K562 (cell line): ENCODE data around the gene EDDM3A. TPM values are rescaled to one million over a fixed set of nuclear protein-coding genes. Genes with fewer than 3 reads are reported as not detected.

Experiments used
- ATAC-seq: fragments of 200-7000 bp; cut with Tn5 transposase; 3 replicates; pipeline ENCODE4 v1.9.1; 2020; ENCODE audit warnings: moderate library complexity
- BruUV-seq: library from RNA; stranded (reverse); fragments of 400-500 nt; replicated peaks from 2 replicates; lab custom pipeline; 2021; lab: Mats Ljungman, UMichigan
- CTCF ChIA-PET: fragments of 300-600 bp; formaldehyde crosslinking; extraction: SDS; loops from one replicate; lab custom pipeline; 2021; ENCODE audit warnings: low intra/inter-chr PET ratio; lab: Yijun Ruan, JAX
- POLR2A ChIA-PET: fragments of 300-600, 350-650 bp; sonication (Branson Sonifier 250); formaldehyde crosslinking; extraction: SDS; loops from one replicate; lab custom pipeline; 2021; ENCODE audit warnings: antibody characterized with exemption, inconsistent platforms; lab: Yijun Ruan, JAX
- DNase-seq, 4 experiments: peaks; one replicate each; pipeline versions ENCODE4 v3.0.0 to v3.0.0-alpha.2; 2011 to 2018; ENCODE audit warnings: low spot score in 3 of 4, mixed read lengths in 3 of 4; ENCODE audit errors: extremely low read depth in 1 of 4
- FAIRE-seq: peaks from 2 replicates; lab custom pipeline; 2011; peaks lifted over from hg19 to GRCh38; lab: Jason Lieb, UNC
- H2AFZ ChIP-seq: 2 replicates; pipeline ENCODE4 v1.6.0; 2011; ENCODE audit warnings: low read depth, low read length, control low read depth, inconsistent platforms
- H3K27ac ChIP-seq: fragments of 200-600 bp; 3 replicates; pipeline ENCODE4 v1.8.0; 2011; ENCODE audit warnings: low read depth, mild to moderate bottlenecking, control low read depth, inconsistent platforms, low read length, moderate library complexity, mixed read lengths; ENCODE audit errors: extremely low read depth
- H3K27me3 ChIP-seq, 2 experiments: fragments of 300-600 bp in 1 of 2; 2 replicates in 1 of 2; 3 replicates in 1 of 2; pipeline versions ENCODE4 v1.6.0 to v1.8.0; 2011; ENCODE audit warnings: inconsistent platforms in 2 of 2, low read length in 2 of 2, mild to moderate bottlenecking in 1 of 2, mixed read lengths in 1 of 2, moderate library complexity in 1 of 2; ENCODE audit not compliant: control insufficient read depth in 2 of 2, insufficient read depth in 2 of 2
- H3K36me3 ChIP-seq: fragments of 300-600 bp; 3 replicates; pipeline ENCODE4 v1.8.0; 2011; ENCODE audit warnings: mild to moderate bottlenecking, low read length, inconsistent platforms; ENCODE audit not compliant: control insufficient read depth, insufficient read depth
- H3K4me1 ChIP-seq, 2 experiments: fragments of 200-600 bp in 1 of 2; replicated peaks in 1 of 2; 2 replicates in 1 of 2; 3 replicates in 1 of 2; pipeline versions ENCODE4 v1.5.1 to v1.8.0; 2011; ENCODE audit warnings: inconsistent platforms in 2 of 2, low read length in 2 of 2, mild to moderate bottlenecking in 1 of 2, mixed read lengths in 1 of 2, moderate library complexity in 1 of 2; ENCODE audit not compliant: control insufficient read depth in 2 of 2, insufficient read depth in 2 of 2
- H3K4me2 ChIP-seq: 2 replicates; pipeline ENCODE4 v1.6.1; 2011; ENCODE audit warnings: low read length, control low read depth, inconsistent platforms, mixed read lengths; ENCODE audit not compliant: insufficient read depth
- H3K4me3 ChIP-seq: fragments of 200-600 bp; sonication (generic), shearing (Covaris generic); 2 replicates; pipeline ENCODE4 v1.5.1; 2016; ENCODE audit warnings: control low read depth, inconsistent platforms
- H3K79me2 ChIP-seq: fragments of 200-600 bp; 3 replicates; pipeline ENCODE4 v1.8.0; 2011; ENCODE audit warnings: low read length, inconsistent platforms; ENCODE audit not compliant: control insufficient read depth, insufficient read depth
- H3K9ac ChIP-seq, 2 experiments: 2 replicates each; pipeline versions ENCODE4 v1.6.0 to v1.6.1; 2011; ENCODE audit warnings: low read depth in 2 of 2, low read length in 2 of 2, control low read depth in 1 of 2, inconsistent platforms in 1 of 2, mild to moderate bottlenecking in 1 of 2, mixed read lengths in 1 of 2; ENCODE audit not compliant: insufficient read depth in 1 of 2
- H3K9me1 ChIP-seq: one replicate; pipeline ENCODE4 v1.6.0; 2011; ENCODE audit warnings: inconsistent platforms, mild to moderate bottlenecking, low read length, moderate library complexity; ENCODE audit not compliant: control insufficient read depth, insufficient read depth
- H3K9me3 ChIP-seq: replicated peaks from 2 replicates; pipeline ENCODE4 v1.5.1; 2011; ENCODE audit warnings: low read depth, low read length, inconsistent platforms; ENCODE audit not compliant: control insufficient read depth, insufficient read depth
- H4K20me1 ChIP-seq: replicated peaks from 2 replicates; pipeline ENCODE4 v1.6.1; 2011; ENCODE audit warnings: low read length, inconsistent platforms, mixed read lengths; ENCODE audit not compliant: control insufficient read depth, insufficient read depth
- CBX3 ChIP-seq, 2 experiments: IDR thresholded peaks; 1 replicate in 1 of 2; 2 replicates in 1 of 2; pipeline ENCODE4 v1.6.1; 2012; ENCODE audit warnings: inconsistent platforms in 2 of 2, low read length in 2 of 2, borderline replicate concordance in 1 of 2, control low read depth in 1 of 2
- EP300 ChIP-seq: IDR thresholded peaks from 2 replicates; pipeline ENCODE4 v1.6.1; 2012; ENCODE audit warnings: low read length, improper control_type of control experiment
- FOXA3 ChIP-seq, 2 experiments: fragments of 450-650 bp in 1 of 2; sonication (generic) in 1 of 2; formaldehyde crosslinking; IDR thresholded peaks in 1 of 2; conservative IDR thresholded peaks in 1 of 2; 2 replicates each; pipeline versions ENCODE4 v1.4.0 to v1.8.0; 2020 to 2022; ENCODE audit warnings: mild to moderate bottlenecking in 2 of 2, missing genetic modification reagents in 1 of 2
- KLF13 ChIP-seq: fragments of 450-650 bp; IDR thresholded peaks from 2 replicates; pipeline ENCODE4 v1.6.1; 2016; ENCODE audit warnings: missing genetic modification characterization, low read depth, mild to moderate bottlenecking, missing compliant biosample characterization, moderate library complexity, borderline replicate concordance
- MAFG ChIP-seq: fragments of 450-650 bp; conservative IDR thresholded peaks from 2 replicates; pipeline ENCODE4 v1.6.1; 2016; ENCODE audit warnings: missing genetic modification characterization, missing compliant biosample characterization
- MEF2A ChIP-seq: IDR thresholded peaks from 2 replicates; pipeline ENCODE4 v1.6.1; 2011; ENCODE audit warnings: low read depth, mild to moderate bottlenecking, low read length, moderate library complexity; ENCODE audit not compliant: control insufficient read depth
- POU5F1 ChIP-seq: fragments of 150-350 bp; IDR thresholded peaks from 2 replicates; pipeline ENCODE4 v1.6.1; 2014; ENCODE audit warnings: borderline replicate concordance, low read length, low read depth, mild to moderate bottlenecking; ENCODE audit not compliant: partially characterized antibody
- SMARCC2 ChIP-seq: fragments of 450-650 bp; IDR thresholded peaks from 2 replicates; pipeline ENCODE4 v1.6.1; 2017; ENCODE audit warnings: antibody characterized with exemption, moderate library complexity, mild to moderate bottlenecking, low read depth
- SREBF1 ChIP-seq: fragments of 150-350 bp; IDR thresholded peaks from 2 replicates; pipeline ENCODE4 v1.6.1; 2014; ENCODE audit warnings: antibody characterized with exemption, low read depth, low read length, borderline replicate concordance
- TOE1 ChIP-seq, 2 experiments: fragments of 450-650 bp in 1 of 2; sonication (generic) in 1 of 2; formaldehyde crosslinking in 1 of 2; IDR thresholded peaks; 2 replicates each; pipeline versions ENCODE4 v1.7.1 to v1.8.0; 2016 to 2022; ENCODE audit warnings: borderline replicate concordance in 2 of 2, mild to moderate bottlenecking in 2 of 2, antibody characterized with exemption in 1 of 2, inconsistent platforms in 1 of 2, low read depth in 1 of 2, missing genetic modification reagents in 1 of 2, moderate library complexity in 1 of 2
- ZBTB1 ChIP-seq: sonication (generic); formaldehyde crosslinking; IDR thresholded peaks from 2 replicates; pipeline ENCODE4 v1.8.1; 2023; ENCODE audit warnings: missing genetic modification reagents, low read depth, mild to moderate bottlenecking, borderline replicate concordance
- ZNF175 ChIP-seq: fragments of 200-800 bp; sonication (Bioruptor generic); IDR thresholded peaks from 2 replicates; pipeline ENCODE4 v1.6.1; 2016; ENCODE audit warnings: low read depth, mild to moderate bottlenecking, missing genetic modification characterization, missing compliant biosample characterization
- ZNF282 ChIP-seq: sonication (generic); formaldehyde crosslinking; IDR thresholded peaks from 2 replicates; pipeline ENCODE4 v1.8.1; 2023; ENCODE audit warnings: missing genetic modification reagents
- ZNF57 ChIP-seq: fragments of 450-650 bp; formaldehyde crosslinking; IDR thresholded peaks from 2 replicates; pipeline ENCODE4 v1.4.0; 2020; ENCODE audit warnings: mild to moderate bottlenecking, moderate library complexity
- ZNF584 ChIP-seq: fragments of 200-800 bp; sonication (Bioruptor generic); IDR thresholded peaks from 2 replicates; pipeline ENCODE4 v1.6.1; 2016; ENCODE audit warnings: low read depth, mild to moderate bottlenecking, missing genetic modification characterization, missing compliant biosample characterization
- ZNF696 ChIP-seq: fragments of 250-450 bp; sonication (Bioruptor Pico); conservative IDR thresholded peaks from 2 replicates; pipeline ENCODE4 v1.4.0; 2020; ENCODE audit warnings: mild to moderate bottlenecking, moderate library complexity
- ZNF707 ChIP-seq: fragments of 250-450 bp; sonication (Bioruptor Pico); conservative IDR thresholded peaks from 2 replicates; pipeline ENCODE4 v1.8.0; 2022; ENCODE audit warnings: inconsistent platforms, mild to moderate bottlenecking, moderate library complexity
- ZNF75A ChIP-seq: fragments of 450-650 bp; formaldehyde crosslinking; IDR thresholded peaks from 2 replicates; pipeline ENCODE4 v1.4.0; 2020; ENCODE audit warnings: mild to moderate bottlenecking
- WGBS: fragments of 100-300 bp; shearing (Covaris generic); methylation state at CpG from one replicate; pipeline ENCODE4 v1.1.6; 2016; ENCODE audit warnings: low coverage, mixed read lengths; ENCODE audit not compliant: insufficient coverage; ENCODE audit errors: missing lambda C conversion rate; 5-methylcytosine and 5-hydroxymethylcytosine counted together
- in situ Hi-C: fragments of 300-500 bp; cut with MboI; formaldehyde crosslinking; loops from 4 replicates; pipeline ENCODE4 v1.15.0; 2018; ENCODE audit warnings: inconsistent platforms, mixed read lengths
- intact Hi-C: fragments of 100-400 bp; cut with micrococcal nuclease; formaldehyde crosslinking; loops from 2 replicates; pipeline ENCODE4 v1.14.2; 2022
- polyA plus RNA-seq, 8 experiments: library from polyadenylated mRNA; depleted of rRNA in 4 of 8; stranded (reverse) in 5 of 8; unstranded in 3 of 8; fragments of >200 nt; fragmentation: Nextera tagmentation in 2 of 8; fragmentation: Illumina TruSeq in 1 of 8; extraction: Ambion mirVana in 2 of 8; extraction: Trizol in 1 of 8; gene quantifications; 2 replicates each; pipeline versions ENCODE4 v1.2.1 to v1.2.3, GENCODE V29; 2011 to 2014; ENCODE audit warnings: inconsistent platforms in 1 of 8, missing spikeins in 1 of 8
- total RNA-seq, 7 experiments: library from RNA; depleted of rRNA in 6 of 7; stranded (reverse); fragments of >200 nt in 6 of 7; fragmentation: Illumina TruSeq in 2 of 7; extraction: Trizol in 2 of 7; gene quantifications; 2 replicates each; pipeline versions ENCODE4 v1.2.1 to v1.2.3, GENCODE V29; 2011 to 2021; ENCODE audit warnings: low replicate concordance in 1 of 7
- TF ChIP-seq, protein P1 (sequence below): sonication (generic); formaldehyde crosslinking; IDR thresholded peaks from 2 replicates; pipeline ENCODE4 v1.8.1; 2022; ENCODE audit warnings: missing genetic modification reagents

Gene EDDM3A
- total and polyA plus RNA-seq, 9 of the 15 experiments (the other 6 are each of a cell fraction or from before 2014, with no cell fraction given) = not detected

DNA sequence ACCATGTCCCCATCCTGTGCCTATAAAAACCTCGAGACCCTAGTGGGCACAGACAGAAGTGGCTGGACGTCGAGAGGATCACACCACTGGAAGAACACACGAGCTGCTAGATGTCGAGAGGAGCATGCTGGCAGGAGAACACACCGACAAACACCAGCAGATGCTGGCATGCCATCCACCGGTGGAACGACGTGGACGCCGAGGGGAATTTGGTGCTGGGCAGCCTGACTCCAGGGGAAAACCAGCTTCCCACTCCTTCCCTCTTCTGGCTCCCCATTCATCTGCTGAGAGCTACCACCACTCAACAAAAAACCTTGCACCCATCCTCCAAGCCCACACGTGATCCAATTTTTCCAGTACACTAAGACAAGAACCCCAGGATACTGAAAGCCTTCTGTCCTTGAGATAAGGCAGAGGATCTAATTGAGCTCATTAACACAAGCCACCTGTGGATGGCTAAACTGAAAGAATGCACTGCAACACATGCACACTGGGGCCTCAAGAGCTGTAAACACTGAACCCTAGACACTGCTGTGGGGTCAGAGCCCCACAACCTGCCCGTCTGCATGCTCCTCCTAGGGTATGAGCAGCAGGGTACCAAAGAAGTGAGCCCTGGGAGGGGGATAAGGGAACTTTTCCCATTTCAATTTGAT is 44.9 kb downstream of the EDDM3A start (continued):
- no peak for TF ChIP-seq ZNF75A (CRISPR knock-in tag)

DNA sequence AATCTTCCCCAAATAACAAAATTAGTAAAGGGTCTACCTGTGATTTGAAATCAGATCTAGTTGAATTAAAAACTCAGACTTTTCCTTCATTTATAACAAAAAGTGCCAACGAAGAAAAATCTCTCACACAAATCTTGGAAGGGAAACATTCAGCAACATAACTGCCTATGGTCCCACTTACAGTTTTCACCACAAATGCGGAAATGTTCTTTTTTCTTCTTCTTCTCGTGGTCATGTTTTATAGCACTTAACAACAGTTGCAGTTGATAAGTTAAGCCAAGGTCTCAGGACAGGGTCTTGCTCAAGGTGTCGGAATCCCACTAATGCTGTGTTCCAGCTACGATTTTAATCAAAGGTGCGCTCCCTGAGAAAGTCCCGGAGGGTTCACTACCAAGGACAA is 45.5 kb downstream of the EDDM3A start:
- FAIRE-seq (peak; percentile 15), ATAC-seq (no peak), DNase-seq (no peak)
- TF ChIP-seq ZNF707 (CRISPR knock-in tag) (no peak), KLF13 (tag) (no peak), ZNF57 (CRISPR knock-in tag) (no peak), ZBTB1 (CRISPR knock-in tag) (no peak), SMARCC2 (no peak), TOE1 (IDR thresholded peaks at IDR 0.05; ENCODE audit: borderline replicate concordance) (no peak), TOE1 (CRISPR knock-in tag; IDR thresholded peaks at IDR 0.05; ENCODE audit: borderline replicate concordance, low read depth) (no peak), ZNF584 (CRISPR knock-in tag) (no peak), EP300 (no peak), POU5F1 (no peak), ZNF696 (CRISPR knock-in tag) (no peak), SREBF1 (no peak), ZNF175 (CRISPR knock-in tag) (no peak), ZNF282 (CRISPR knock-in tag) (no peak), MEF2A (no peak), FOXA3 (CRISPR knock-in tag; conservative IDR thresholded peaks at IDR 0.05 in 1 of 2, IDR thresholded peaks at IDR 0.05 in 1 of 2) (no peak), CBX3 (IDR thresholded peaks at IDR 0.05; ENCODE audit: borderline replicate concordance in 1 of 2, low read length in 2 of 2) (no peak), MAFG (no peak)
- TF ChIP-seq, protein P1, sequence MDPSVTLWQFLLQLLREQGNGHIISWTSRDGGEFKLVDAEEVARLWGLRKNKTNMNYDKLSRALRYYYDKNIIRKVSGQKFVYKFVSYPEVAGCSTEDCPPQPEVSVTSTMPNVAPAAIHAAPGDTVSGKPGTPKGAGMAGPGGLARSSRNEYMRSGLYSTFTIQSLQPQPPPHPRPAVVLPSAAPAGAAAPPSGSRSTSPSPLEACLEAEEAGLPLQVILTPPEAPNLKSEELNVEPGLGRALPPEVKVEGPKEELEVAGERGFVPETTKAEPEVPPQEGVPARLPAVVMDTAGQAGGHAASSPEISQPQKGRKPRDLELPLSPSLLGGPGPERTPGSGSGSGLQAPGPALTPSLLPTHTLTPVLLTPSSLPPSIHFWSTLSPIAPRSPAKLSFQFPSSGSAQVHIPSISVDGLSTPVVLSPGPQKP (CRISPR knock-in tag) = no peak
- no peaks in the 10 kb centered on the region for H3K27me3 ChIP-seq
- no peak overlapping the region for H3K4me3 ChIP-seq
- ChIA-PET POLR2A (no interaction called here), CTCF (no interaction called here)
- in situ Hi-C loops (no loop called here), intact Hi-C loops (no loop called here)
- no peak overlapping the region for H3K4me2 ChIP-seq
- H3K4me1 ChIP-seq = peaks cover 0 to 3% of the 10 kb centered on the region in 2 experiments; a peak in 3 of 5 replicates
- H3K36me3 ChIP-seq = no peaks in the 10 kb centered on the region
- H4K20me1 ChIP-seq = no peaks in the 10 kb centered on the region
- 66% methylated on average over 7 of the region's 7 CpGs for WGBS
- no peaks in the 10 kb centered on the region for H3K9me1 ChIP-seq
- H3K27ac ChIP-seq = no peak overlapping the region
- no peaks in the 10 kb centered on the region for H3K9me3 ChIP-seq
- no peaks in the 10 kb centered on the region for H3K79me2 ChIP-seq
- H2AFZ ChIP-seq = no peak overlapping the region
- no TSS peak for BruUV-seq
- H3K9ac ChIP-seq = no peak overlapping the region
